OCI-LY1 (cell line): ENCODE results near the gene RLN3.
A peak's percentile ranks its signal among the peaks of the same experiment; 100 is the strongest.

Source experiments
- H2AFZ ChIP-seq: fragments of 200-600 bp; sonication (generic), shearing (Covaris generic); 2 replicates; pipeline ENCODE4 v1.6.0; 2014; ENCODE audit warnings: antibody characterized with exemption, mild to moderate bottlenecking, low read length
- H3F3A ChIP-seq: fragments of 200-600 bp; sonication (generic), shearing (Covaris generic); 2 replicates; pipeline ENCODE4 v1.6.0; 2014; ENCODE audit warnings: mild to moderate bottlenecking, antibody characterized with exemption, low read length, moderate library complexity; ENCODE audit not compliant: insufficient read depth
- H3K27ac ChIP-seq: fragments of 200-600 bp; sonication (generic); 2 replicates; pipeline ENCODE4 v1.5.1; 2014; ENCODE audit warnings: low read length, mixed run types, mild to moderate bottlenecking, low read depth; ENCODE audit not compliant: poor library complexity, severe bottlenecking
- H3K27me3 ChIP-seq: fragments of 200-600 bp; sonication (generic); 2 replicates; pipeline ENCODE4 v1.6.0; 2014; ENCODE audit warnings: antibody characterized with exemption, mild to moderate bottlenecking, low read length, moderate library complexity; ENCODE audit not compliant: insufficient read depth
- H3K36me3 ChIP-seq: fragments of 200-600 bp; sonication (generic); 2 replicates; pipeline ENCODE4 v1.6.1; 2014; ENCODE audit warnings: mild to moderate bottlenecking, antibody characterized with exemption, low read length, moderate library complexity, mixed read lengths; ENCODE audit not compliant: insufficient read depth
- H3K4me1 ChIP-seq: fragments of 200-600 bp; sonication (generic); 2 replicates; pipeline ENCODE4 v1.5.1; 2014; ENCODE audit warnings: mild to moderate bottlenecking, low read length, moderate library complexity; ENCODE audit not compliant: insufficient read depth, severe bottlenecking
- H3K4me2 ChIP-seq: fragments of 200-600 bp; sonication (generic), shearing (Covaris generic); 2 replicates; pipeline ENCODE4 v1.6.1; 2014; ENCODE audit warnings: low read length
- H3K4me3 ChIP-seq: fragments of 200-600 bp; sonication (generic); 2 replicates; pipeline ENCODE4 v1.5.1; 2014; ENCODE audit warnings: low read length, low read depth, mild to moderate bottlenecking, mixed read lengths; ENCODE audit not compliant: poor library complexity, severe bottlenecking
- H3K79me2 ChIP-seq: fragments of 200-600 bp; shearing (Covaris generic); 2 replicates; pipeline ENCODE4 v1.6.1; 2016; ENCODE audit warnings: mixed run types, low read length, mixed read lengths; ENCODE audit not compliant: insufficient read depth
- H3K9ac ChIP-seq: fragments of 200-600 bp; sonication (generic), shearing (Covaris generic); 2 replicates; pipeline ENCODE4 v1.6.1; 2014; ENCODE audit warnings: mild to moderate bottlenecking, low read length, mixed read lengths
- H3K9me2 ChIP-seq: fragments of 200-600 bp; sonication (generic), shearing (Covaris generic); 2 replicates; pipeline ENCODE4 v1.6.1; 2014; ENCODE audit warnings: low read depth, mild to moderate bottlenecking, low read length, mixed read lengths
- H3K9me3 ChIP-seq: fragments of 200-600 bp; shearing (Covaris generic); 2 replicates; pipeline ENCODE4 v1.6.1; 2014; ENCODE audit warnings: low read length, mixed read lengths
- H4K20me1 ChIP-seq: fragments of 200-600 bp; sonication (generic), shearing (Covaris generic); 2 replicates; pipeline ENCODE4 v1.6.0; 2016; ENCODE audit warnings: mild to moderate bottlenecking, low read length; ENCODE audit not compliant: insufficient read depth
- EZH2 ChIP-seq: fragments of 200-600 bp; sonication (generic), shearing (Covaris generic); IDR thresholded peaks from 2 replicates; pipeline ENCODE4 v1.8.0; 2017; ENCODE audit warnings: borderline replicate concordance, mixed run types, mild to moderate bottlenecking, antibody characterized with exemption, low read length, moderate library complexity, mixed read lengths
- TF ChIP-seq, protein P1 (sequence below): fragments of 200-600 bp; sonication (generic), shearing (Covaris generic); IDR thresholded peaks from 2 replicates; pipeline ENCODE4 v1.5.1; 2017; ENCODE audit warnings: mild to moderate bottlenecking, antibody characterized with exemption, low read length, moderate library complexity, mixed read lengths

Gene RLN3

DNA sequence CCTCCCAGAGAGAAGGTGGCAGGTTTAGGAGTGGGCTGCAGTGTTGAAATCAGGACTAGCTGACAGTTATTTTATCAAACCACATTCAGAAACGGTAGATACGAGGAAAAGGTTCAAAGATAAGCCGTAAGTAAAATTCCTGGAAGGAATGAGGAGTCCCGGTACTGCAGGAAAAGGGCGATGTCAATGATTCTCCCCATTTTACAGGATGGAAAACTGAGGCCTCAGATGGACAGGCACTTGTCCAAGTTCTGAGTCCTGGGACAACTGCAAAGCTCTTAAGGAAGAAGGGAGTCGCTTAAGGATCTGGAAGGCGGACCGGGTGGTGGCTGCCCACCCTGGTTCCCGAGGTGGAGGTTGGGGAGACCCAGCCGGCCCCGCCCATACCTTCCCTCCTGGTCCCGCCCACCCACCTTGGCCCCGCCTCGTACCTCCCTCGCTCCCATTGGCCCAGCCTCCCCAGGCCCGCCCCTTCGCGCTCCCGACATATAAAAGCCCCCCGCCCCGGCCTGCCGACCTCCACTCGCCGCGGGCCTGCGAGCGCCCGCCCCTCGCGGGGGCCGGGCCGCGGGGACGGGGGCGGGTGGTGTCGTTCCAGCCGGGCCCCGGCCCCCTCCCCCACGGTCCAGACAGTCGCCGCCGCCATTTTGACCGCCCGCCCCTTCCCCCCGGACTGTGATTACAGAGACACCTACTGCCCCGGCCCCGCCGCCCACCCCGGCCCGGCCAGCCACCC is 22.4 kb upstream of the RLN3 start:
- Histone ChIP-seq H3K9me2 (no peaks in the 10 kb centered on the region), H3K79me2 (no peaks in the 10 kb centered on the region), H2AFZ (no peak overlapping the region), H3K27me3 (no peaks in the 10 kb centered on the region), H3K4me1 (peaks cover 52% of the 10 kb centered on the region), H4K20me1 (no peaks in the 10 kb centered on the region), H3K9ac (peak overlapping the region; percentile 61), H3F3A (no peaks in the 10 kb centered on the region; the same call in 1 of the 2 replicates), H3K36me3 (no peaks in the 10 kb centered on the region), H3K27ac (peak overlapping the region; percentile 92), H3K4me2 (peak overlapping the region; percentile 94), H3K9me3 (no peaks in the 10 kb centered on the region), H3K4me3 (peak overlapping the region; percentile 86)
- TF ChIP-seq EZH2: no peak
- TF ChIP-seq, protein P1, sequence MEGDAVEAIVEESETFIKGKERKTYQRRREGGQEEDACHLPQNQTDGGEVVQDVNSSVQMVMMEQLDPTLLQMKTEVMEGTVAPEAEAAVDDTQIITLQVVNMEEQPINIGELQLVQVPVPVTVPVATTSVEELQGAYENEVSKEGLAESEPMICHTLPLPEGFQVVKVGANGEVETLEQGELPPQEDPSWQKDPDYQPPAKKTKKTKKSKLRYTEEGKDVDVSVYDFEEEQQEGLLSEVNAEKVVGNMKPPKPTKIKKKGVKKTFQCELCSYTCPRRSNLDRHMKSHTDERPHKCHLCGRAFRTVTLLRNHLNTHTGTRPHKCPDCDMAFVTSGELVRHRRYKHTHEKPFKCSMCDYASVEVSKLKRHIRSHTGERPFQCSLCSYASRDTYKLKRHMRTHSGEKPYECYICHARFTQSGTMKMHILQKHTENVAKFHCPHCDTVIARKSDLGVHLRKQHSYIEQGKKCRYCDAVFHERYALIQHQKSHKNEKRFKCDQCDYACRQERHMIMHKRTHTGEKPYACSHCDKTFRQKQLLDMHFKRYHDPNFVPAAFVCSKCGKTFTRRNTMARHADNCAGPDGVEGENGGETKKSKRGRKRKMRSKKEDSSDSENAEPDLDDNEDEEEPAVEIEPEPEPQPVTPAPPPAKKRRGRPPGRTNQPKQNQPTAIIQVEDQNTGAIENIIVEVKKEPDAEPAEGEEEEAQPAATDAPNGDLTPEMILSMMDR: no peak

DNA sequence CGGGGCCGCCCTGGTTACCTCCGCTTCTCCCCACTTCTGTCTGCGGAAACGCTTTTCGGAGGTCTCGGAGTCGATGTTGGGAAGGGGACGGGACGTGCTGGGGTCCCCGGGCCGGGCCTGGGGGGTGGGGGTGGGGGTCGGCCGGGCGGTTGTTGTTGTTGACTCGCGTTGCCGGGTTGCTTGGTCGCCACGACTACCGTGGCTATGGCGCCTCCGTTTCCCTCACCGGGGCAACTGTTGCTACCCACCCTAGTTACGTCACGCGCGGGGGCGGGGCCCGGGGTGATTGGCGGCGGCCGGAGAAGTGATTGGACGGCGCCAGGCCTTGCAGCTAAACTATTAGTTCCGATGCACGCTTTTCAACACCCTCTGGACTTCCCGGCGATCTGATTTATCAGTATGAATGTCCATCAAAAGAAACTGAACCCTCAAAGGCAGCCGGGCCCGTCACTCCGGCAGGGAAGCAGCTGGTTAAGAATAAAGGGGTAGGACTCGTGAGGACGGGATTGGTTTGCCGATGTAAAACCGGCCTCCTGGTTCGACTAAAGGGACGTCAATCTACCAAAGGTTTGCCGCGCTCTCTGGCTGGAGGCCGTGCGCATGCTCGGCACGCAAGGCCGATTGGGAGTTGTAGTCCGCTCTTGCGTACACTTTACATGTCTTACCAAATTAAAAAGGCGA is 21.7 kb upstream of the RLN3 start, which contains the start of gene RFX1:
Gene RFX1, minus strand, starts transcription at position 236 of the 681 bp plus-strand sequence. CDS start 12,477 bp downstream, outside the sequence.
- Histone ChIP-seq H3K27ac (peak within 1 kb of the TSS; percentile 92), H4K20me1 (no peaks in the 10 kb centered on the region), H3K9ac (peak within 1 kb of the TSS; percentile 88), H3K9me2 (no peaks in the 10 kb centered on the region), H3K4me2 (peak within 1 kb of the TSS; percentile 94), H3K79me2 (no peaks in the 10 kb centered on the region), H3K9me3 (no peaks in the 10 kb centered on the region), H3K4me3 (peak within 1 kb of the TSS; percentile 86), H3K27me3 (no peaks in the 10 kb centered on the region), H3K36me3 (no peaks in the 10 kb centered on the region), H3K4me1 (peaks cover 47% of the 10 kb centered on the region), H3F3A (no peaks in the 10 kb centered on the region; the same call in 1 of the 2 replicates), H2AFZ (peak within 1 kb of the TSS; percentile 83; the same call in 1 of the 2 replicates)
- TF ChIP-seq, protein P1: no peak
- no peak for TF ChIP-seq EZH2

DNA sequence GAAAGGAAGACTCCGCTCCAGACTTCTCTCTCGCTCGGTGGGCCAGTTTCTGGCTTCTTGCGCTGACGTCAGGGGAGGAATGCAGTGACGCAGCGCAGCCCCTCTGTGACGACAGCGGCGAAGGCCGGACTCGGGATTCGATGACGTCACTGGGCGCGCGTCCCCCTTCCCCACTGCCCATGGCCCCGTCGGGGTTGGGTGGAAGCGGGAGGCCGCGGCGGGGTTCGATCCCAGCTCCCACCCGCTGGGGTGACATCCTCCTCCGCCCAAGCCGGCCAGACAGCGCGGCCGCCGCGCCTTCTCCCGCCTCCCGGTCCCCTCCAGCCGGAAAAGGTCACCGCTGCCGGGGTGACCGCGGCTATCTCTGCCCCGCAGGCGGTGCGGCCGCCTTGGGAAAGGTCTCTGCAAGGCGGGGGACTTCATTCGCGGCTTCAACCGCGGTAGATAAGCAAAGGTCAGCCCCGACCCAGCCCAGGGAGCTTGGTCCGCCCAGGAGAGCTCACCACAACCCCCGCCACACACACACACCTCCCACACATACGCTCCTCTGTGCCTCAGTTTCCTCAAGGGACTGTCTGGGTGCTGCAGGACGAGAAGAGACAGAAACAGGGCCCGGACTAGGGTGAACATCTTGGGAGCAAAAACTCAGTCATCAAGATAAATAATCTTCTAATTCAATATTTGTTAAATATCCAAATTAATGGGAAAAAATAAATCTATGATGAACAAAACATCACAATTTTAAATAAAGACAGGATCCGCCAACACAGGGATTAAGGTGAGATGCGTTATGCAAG is 21.0 kb upstream of the RLN3 start:
- Histone ChIP-seq H3K9me2 (no peaks in the 10 kb centered on the region), H3K4me2 (peak overlapping the region; percentile 78), H3K4me1 (peaks cover 40% of the 10 kb centered on the region), H3F3A (no peaks in the 10 kb centered on the region; the same call in 1 of the 2 replicates), H3K79me2 (no peaks in the 10 kb centered on the region), H3K4me3 (peak overlapping the region; percentile 86), H3K27ac (peak overlapping the region; percentile 58), H2AFZ (peak overlapping the region; percentile 83; the same call in 1 of the 2 replicates), H3K9ac (peak overlapping the region; percentile 88), H4K20me1 (no peaks in the 10 kb centered on the region), H3K36me3 (no peaks in the 10 kb centered on the region), H3K9me3 (no peaks in the 10 kb centered on the region), H3K27me3 (no peaks in the 10 kb centered on the region)
- TF ChIP-seq, protein P1: no peak
